ENCODE measurements around the gene LPP. TPM values are rescaled to one million over a fixed set of nuclear protein-coding genes. Genes with fewer than 3 reads are reported as not detected.

Gene LPP
- total RNA-seq, 1 experiment from 2014 or later = 54.0 TPM

GRCh38 chr3:188435266-188435665, 281.3 kb downstream of the LPP start (continued):
- TF ChIP-seq EZH2phosphoT487 (IDR thresholded peaks at IDR 0.05; ENCODE audit: borderline replicate concordance) = no peak

- no peaks in the 10 kb centered on the region for H3K9me2 ChIP-seq (ENCODE audit: insufficient read depth)
- no TSS peak for BruUV-seq (replicated peaks)
- H2AFZ ChIP-seq (ENCODE audit: low read depth, low read length, poor library complexity, severe bottlenecking) = no peak overlapping the region
- TF ChIP-seq EZH2 (IDR thresholded peaks at IDR 0.05) = no peak
- TF ChIP-seq JUND (IDR thresholded peaks at IDR 0.05) = no peak
- TF ChIP-seq ZBTB33 (IDR thresholded peaks at IDR 0.05; ENCODE audit: extremely low read depth, insufficient replicate concordance, low read length) = no peak
- TF ChIP-seq SRF (IDR thresholded peaks at IDR 0.05; ENCODE audit: low read depth) = no peak
- no peak for TF ChIP-seq POLR2A (IDR thresholded peaks at IDR 0.05; ENCODE audit: borderline replicate concordance, extremely low read depth, insufficient read depth, insufficient read length)
- TF ChIP-seq ATF3 (IDR thresholded peaks at IDR 0.05) = no peak
- TF ChIP-seq EGR1 (IDR thresholded peaks at IDR 0.05; ENCODE audit: low read depth) = no peak
- TF ChIP-seq SP1 (IDR thresholded peaks at IDR 0.05; ENCODE audit: low read depth) = no peak
- no peak for TF ChIP-seq CBX3 (IDR thresholded peaks at IDR 0.05; ENCODE audit: low read depth)
- TF ChIP-seq TCF7L2 (IDR thresholded peaks at IDR 0.05; ENCODE audit: borderline replicate concordance, extremely low read depth, insufficient read depth, insufficient read length) = no peak
- no peak for TF ChIP-seq ZNF274 (IDR thresholded peaks at IDR 0.05; ENCODE audit: low read depth, low read length)
- no peak for TF ChIP-seq MAX (IDR thresholded peaks at IDR 0.05)
- TF ChIP-seq SIN3A (IDR thresholded peaks at IDR 0.05; ENCODE audit: low read depth) = no peak
- no peak for TF ChIP-seq CTCF (IDR thresholded peaks at IDR 0.05 in 2 of 3, conservative IDR thresholded peaks at IDR 0.05 in 1 of 3; ENCODE audit: borderline replicate concordance in 1 of 3, insufficient read depth in 1 of 3, low read depth in 2 of 3, low read length in 2 of 3)
- no peak for TF ChIP-seq POLR2AphosphoS5 (IDR thresholded peaks at IDR 0.05; ENCODE audit: low read depth, low read length)
- H3K4me1 ChIP-seq (ENCODE audit: control insufficient read depth in 1 of 2, insufficient read depth in 2 of 2, low read length in 2 of 2) = peaks cover 0 to 11% of the 10 kb centered on the region in 2 experiments; a peak in 1 of 4 replicates
- no peaks in the 10 kb centered on the region for H3K9me3 ChIP-seq (ENCODE audit: control insufficient read depth in 1 of 2, insufficient read depth in 1 of 2, low read depth in 1 of 2, low read length in 2 of 2)
- intact Hi-C loops (cut with micrococcal nuclease) = no loop called here
- H4K20me1 ChIP-seq (ENCODE audit: insufficient read depth) = no peaks in the 10 kb centered on the region
- H3K79me2 ChIP-seq (ENCODE audit: insufficient read depth, low read length) = no peaks in the 10 kb centered on the region
- H3K4me2 ChIP-seq (ENCODE audit: low read length) = no peak overlapping the region
- no peak for DNase-seq (ENCODE audit: low read depth, low spot score)
- ChIA-PET POLR2A (no interaction called here), RAD21 (ENCODE audit: low non-redundant PET in 1 of 2, low total read pairs in 2 of 2, uncharacterized antibody in 2 of 2, unreplicated experiment in 2 of 2) (no interaction called here), CTCF (no interaction called here)
- H3K27ac ChIP-seq (ENCODE audit: low read depth, low read length) = no peak overlapping the region
- H3K4me3 ChIP-seq (replicated peaks in 1 of 2; ENCODE audit: low read depth in 1 of 2, low read length in 2 of 2) = no peak overlapping the region
- no peaks in the 10 kb centered on the region for H3K36me3 ChIP-seq (ENCODE audit: control insufficient read depth in 1 of 2, insufficient read depth in 2 of 2, low read length in 2 of 2)
- H3K27me3 ChIP-seq (ENCODE audit: insufficient read depth, low read length) = no peaks in the 10 kb centered on the region
- H3K9ac ChIP-seq (ENCODE audit: low read length) = no peak overlapping the region
- ATAC-seq = no peak
Observed at GRCh38 chr3:188437926-188438325, 284.0 kb downstream of the LPP start.
